ENCODE measurements around the gene CTIF.

The CTIF gene

GRCh38 chr18:48552130-48552529, 13.3 kb downstream of the CTIF start:
- no peaks in the 10 kb centered on the region for H3K9me3 ChIP-seq (ENCODE audit: insufficient read depth, low read length)
- no peak overlapping the region for H3K4me3 ChIP-seq (ENCODE audit: insufficient read depth, low read length, poor library complexity, severe bottlenecking)
- no peaks in the 10 kb centered on the region for H3K36me3 ChIP-seq (ENCODE audit: low read length)
- no peak overlapping the region for H2AFZ ChIP-seq (ENCODE audit: low read depth, low read length, severe bottlenecking)
- H4K20me1 ChIP-seq (ENCODE audit: low read depth, low read length), result no peaks in the 10 kb centered on the region
- no peak overlapping the region for H3K9ac ChIP-seq (ENCODE audit: low read length)
- no peaks in the 10 kb centered on the region for H3K79me2 ChIP-seq (ENCODE audit: insufficient read depth, low read length)
- H3K4me2 ChIP-seq (ENCODE audit: low read depth, low read length, poor library complexity, severe bottlenecking), result no peak overlapping the region
- H3K9me2 ChIP-seq (replicated peaks; ENCODE audit: insufficient read depth, low read length), result no peaks in the 10 kb centered on the region
- H3K27ac ChIP-seq (ENCODE audit: low read depth, low read length), result no peak overlapping the region
- no peaks in the 10 kb centered on the region for H3K27me3 ChIP-seq (ENCODE audit: low read length)
- H3F3A ChIP-seq (ENCODE audit: insufficient read depth), result no peaks in the 10 kb centered on the region
- TF ChIP-seq EZH2phosphoT487 (conservative IDR thresholded peaks at IDR 0.05; ENCODE audit: low read length), result no peak
- TF ChIP-seq CTCF (IDR thresholded peaks at IDR 0.05; ENCODE audit: insufficient read depth, low read length, poor library complexity, severe bottlenecking), result no peak

- no peaks in the 10 kb centered on the region for H3K9me3 ChIP-seq (ENCODE audit: insufficient read depth, low read length)
Measured at GRCh38 chr18:48553236-48553635, 14.4 kb downstream of the CTIF start.

GRCh38 chr18:48554610-48555400, 16.0 kb downstream of the CTIF start:
- no peak overlapping the region for H2AFZ ChIP-seq (ENCODE audit: low read depth, low read length, severe bottlenecking)
- H4K20me1 ChIP-seq (ENCODE audit: low read depth, low read length), result no peaks in the 10 kb centered on the region
- H3K4me3 ChIP-seq (ENCODE audit: insufficient read depth, low read length, poor library complexity, severe bottlenecking), result no peak overlapping the region
- no peaks in the 10 kb centered on the region for H3K9me2 ChIP-seq (replicated peaks; ENCODE audit: insufficient read depth, low read length)
- H3K27me3 ChIP-seq (ENCODE audit: low read length), result no peaks in the 10 kb centered on the region
- no peak overlapping the region for H3K27ac ChIP-seq (ENCODE audit: low read depth, low read length)
- H3K36me3 ChIP-seq (ENCODE audit: low read length), result no peaks in the 10 kb centered on the region
- H3F3A ChIP-seq (ENCODE audit: insufficient read depth), result no peaks in the 10 kb centered on the region
- no peaks in the 10 kb centered on the region for H3K9me3 ChIP-seq (ENCODE audit: insufficient read depth, low read length)
- TF ChIP-seq CTCF (IDR thresholded peaks at IDR 0.05; ENCODE audit: insufficient read depth, low read length, poor library complexity, severe bottlenecking) (no peak), EZH2phosphoT487 (conservative IDR thresholded peaks at IDR 0.05; ENCODE audit: low read length) (no peak)
- H3K4me2 ChIP-seq (ENCODE audit: low read depth, low read length, poor library complexity, severe bottlenecking), result no peak overlapping the region
- H3K9ac ChIP-seq (ENCODE audit: low read length), result no peak overlapping the region
- no peaks in the 10 kb centered on the region for H3K79me2 ChIP-seq (ENCODE audit: insufficient read depth, low read length)

More at GRCh38 chr18:48553236-48553635, 14.4 kb downstream of the CTIF start:
- Histone ChIP-seq H3K9me2 (replicated peaks; ENCODE audit: insufficient read depth, low read length) (no peaks in the 10 kb centered on the region), H4K20me1 (ENCODE audit: low read depth, low read length) (no peaks in the 10 kb centered on the region), H2AFZ (ENCODE audit: low read depth, low read length, severe bottlenecking) (no peak overlapping the region), H3K9ac (ENCODE audit: low read length) (no peak overlapping the region), H3K4me3 (ENCODE audit: insufficient read depth, low read length, poor library complexity, severe bottlenecking) (no peak overlapping the region), H3F3A (ENCODE audit: insufficient read depth) (no peaks in the 10 kb centered on the region), H3K79me2 (ENCODE audit: insufficient read depth, low read length) (no peaks in the 10 kb centered on the region), H3K27ac (ENCODE audit: low read depth, low read length) (no peak overlapping the region), H3K4me2 (ENCODE audit: low read depth, low read length, poor library complexity, severe bottlenecking) (no peak overlapping the region), H3K27me3 (ENCODE audit: low read length) (no peaks in the 10 kb centered on the region), H3K36me3 (ENCODE audit: low read length) (no peaks in the 10 kb centered on the region)
- TF ChIP-seq EZH2phosphoT487 (conservative IDR thresholded peaks at IDR 0.05; ENCODE audit: low read length), result no peak
- no peak for TF ChIP-seq CTCF (IDR thresholded peaks at IDR 0.05; ENCODE audit: insufficient read depth, low read length, poor library complexity, severe bottlenecking)
